Liver (tissue), 9 donors: ENCODE data around the gene RLBP1. TPM values are rescaled to one million over a fixed set of nuclear protein-coding genes. Genes with fewer than 3 reads are reported as not detected.

ENCODE experiments used
- DNase-seq: peaks from one replicate; pipeline ENCODE4 v3.0.0-alpha.2; 2017; ENCODE audit warnings: low spot score
- H3K27ac ChIP-seq, 2 donors: one replicate each; pipeline ENCODE4 v1.7.0; 2013; ENCODE audit warnings: inconsistent platforms in 2 of 2, low read length in 2 of 2, control low read depth in 1 of 2, low read depth in 1 of 2, mild to moderate bottlenecking in 1 of 2
- H3K27me3 ChIP-seq, 4 donors: one replicate each; pipeline versions ENCODE4 v1.6.1 to v1.7.0; 2013; ENCODE audit warnings: low read length in 3 of 4, inconsistent platforms in 1 of 4, mild to moderate bottlenecking in 1 of 4, moderate library complexity in 1 of 4; ENCODE audit not compliant: control insufficient read depth in 4 of 4, insufficient read depth in 4 of 4
- H3K36me3 ChIP-seq, 4 donors: one replicate each; pipeline versions ENCODE4 v1.6.1 to v1.7.0; 2013; ENCODE audit warnings: low read length in 3 of 4, mild to moderate bottlenecking in 3 of 4, low read depth in 1 of 4, moderate library complexity in 1 of 4; ENCODE audit not compliant: control insufficient read depth in 4 of 4, insufficient read depth in 3 of 4
- H3K4me1 ChIP-seq, 4 donors: one replicate each; pipeline versions ENCODE4 v1.6.1 to v1.7.0; 2013; ENCODE audit warnings: low read length in 3 of 4, mild to moderate bottlenecking in 3 of 4, moderate library complexity in 1 of 4; ENCODE audit not compliant: control insufficient read depth in 4 of 4, insufficient read depth in 4 of 4
- H3K4me3 ChIP-seq, 3 donors: one replicate each; pipeline versions ENCODE4 v1.6.1 to v1.7.0; 2013; ENCODE audit warnings: low read length in 3 of 3, control low read depth in 1 of 3, low read depth in 1 of 3, mild to moderate bottlenecking in 1 of 3
- H3K9ac ChIP-seq, 2 donors: one replicate each; pipeline ENCODE4 v1.7.0; 2013; ENCODE audit warnings: low read length in 2 of 2, mild to moderate bottlenecking in 2 of 2, moderate library complexity in 2 of 2, control low read depth in 1 of 2, low read depth in 1 of 2
- H3K9me3 ChIP-seq, 4 donors: one replicate each; pipeline versions ENCODE4 v1.6.1 to v1.7.0; 2013; ENCODE audit warnings: low read length in 3 of 4; ENCODE audit not compliant: control insufficient read depth in 4 of 4
- EGR1 ChIP-seq, 2 donors: IDR thresholded peaks; 2 replicates each; pipeline ENCODE4 v1.6.1; 2016 to 2018; ENCODE audit warnings: antibody characterized with exemption in 2 of 2, low read depth in 2 of 2
- GABPA ChIP-seq, 2 donors: IDR thresholded peaks in 1 of 2; conservative IDR thresholded peaks in 1 of 2; 2 replicates each; pipeline ENCODE4 v1.6.1; 2016; ENCODE audit warnings: antibody characterized with exemption in 2 of 2, mild to moderate bottlenecking in 1 of 2, moderate library complexity in 1 of 2
- HNF4A ChIP-seq, 2 donors: conservative IDR thresholded peaks; 2 replicates each; pipeline ENCODE4 v1.6.1; 2016; ENCODE audit warnings: antibody characterized with exemption in 2 of 2, mild to moderate bottlenecking in 2 of 2
- HNF4G ChIP-seq: IDR thresholded peaks from 2 replicates; pipeline ENCODE4 v1.6.1; 2016; ENCODE audit warnings: antibody characterized with exemption
- JUND ChIP-seq, 2 donors: IDR thresholded peaks; 2 replicates each; pipeline ENCODE4 v1.6.1; 2016; ENCODE audit warnings: antibody characterized with exemption in 2 of 2
- RAD21 ChIP-seq, 2 donors: IDR thresholded peaks; 2 replicates each; pipeline ENCODE4 v1.6.1; 2016; ENCODE audit warnings: antibody characterized with exemption in 2 of 2, mild to moderate bottlenecking in 2 of 2
- RXRA ChIP-seq, 2 donors: IDR thresholded peaks; 2 replicates each; pipeline ENCODE4 v1.6.1; 2017 to 2018; ENCODE audit warnings: antibody characterized with exemption in 2 of 2, mild to moderate bottlenecking in 1 of 2
- SP1 ChIP-seq: IDR thresholded peaks from 2 replicates; pipeline ENCODE4 v1.6.1; 2018; ENCODE audit warnings: antibody characterized with exemption, mild to moderate bottlenecking
- TAF1 ChIP-seq: conservative IDR thresholded peaks from 2 replicates; pipeline ENCODE4 v1.6.1; 2016; ENCODE audit warnings: antibody characterized with exemption, mild to moderate bottlenecking
- YY1 ChIP-seq: IDR thresholded peaks from 2 replicates; pipeline ENCODE4 v1.6.1; 2016; ENCODE audit warnings: antibody characterized with exemption, mild to moderate bottlenecking
- WGBS: extraction: QIAGEN DNeasy Blood & Tissue Kit; methylation state at CpG from one replicate; pipeline ENCODE4 v1.1.7; 2013; 5-methylcytosine and 5-hydroxymethylcytosine counted together
- polyA plus RNA-seq, 2 donors: library from polyadenylated mRNA; stranded (reverse) in 1 of 2; unstranded in 1 of 2; fragments of 200-250 nt in 1 of 2; fragments of >200 nt in 1 of 2; fragmentation: Nextera tagmentation in 1 of 2; extraction: Ambion mirVana in 1 of 2; gene quantifications; one replicate each; pipeline versions ENCODE4 v1.2.1 to v1.2.3, GENCODE V29; 2013 to 2015
- total RNA-seq, 2 donors: library from RNA; depleted of rRNA; stranded (reverse); fragments of >200 nt; gene quantifications; one replicate each; pipeline ENCODE4 v1.2.3, GENCODE V29; 2014
- TF ChIP-seq, protein P1 (sequence below): IDR thresholded peaks from 2 replicates; pipeline ENCODE4 v1.6.1; 2016; ENCODE audit warnings: antibody characterized with exemption
- TF ChIP-seq, protein P2 (sequence below): IDR thresholded peaks from 2 replicates; pipeline ENCODE4 v1.6.1; 2016; ENCODE audit warnings: antibody characterized with exemption
- TF ChIP-seq, protein P3 (sequence below): IDR thresholded peaks from 2 replicates; pipeline ENCODE4 v1.6.1; 2016; ENCODE audit warnings: antibody characterized with exemption, mild to moderate bottlenecking
- TF ChIP-seq, protein P4 (sequence below): IDR thresholded peaks from 2 replicates; pipeline ENCODE4 v1.6.1; 2016; ENCODE audit warnings: antibody characterized with exemption
- TF ChIP-seq, protein P5 (sequence below): fragments of 150-350 bp; IDR thresholded peaks from 2 replicates; pipeline ENCODE4 v1.5.1; 2017; ENCODE audit warnings: improper control_type of control experiment, low read depth, low read length; ENCODE audit not compliant: missing input control
- donor health status: healthy.
- donor health status: healthy.
- donor health status: healthy.
- donor health status: healthy.
- donor health status: healthy.

Gene RLBP1
- total and polyA plus RNA-seq, 4 donors, result 0.17 TPM; not detected in 3

DNA sequence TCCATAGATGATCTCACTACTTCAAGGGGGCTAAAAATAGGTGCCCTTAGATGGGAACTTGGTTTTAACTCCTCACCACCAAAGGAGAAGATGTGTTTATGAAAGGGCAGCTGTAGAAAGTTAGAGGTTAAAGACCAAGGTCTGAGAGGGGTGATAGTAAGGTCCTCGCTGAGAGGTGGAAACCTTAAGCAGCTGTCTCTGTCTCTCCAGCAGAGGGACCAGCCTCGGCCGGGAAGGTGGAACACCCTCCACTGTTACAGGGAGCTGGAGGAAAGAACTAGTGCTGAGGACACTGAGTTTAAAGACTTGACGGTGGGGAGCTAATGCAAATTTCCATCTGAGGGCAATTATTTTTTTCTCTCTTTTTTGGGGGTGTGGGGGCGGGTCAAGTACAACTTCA lies 8.9 kb upstream of the RLBP1 start:
- Histone ChIP-seq H3K27me3 (no peaks in the 10 kb centered on the region), H3K4me1 (no peaks in the 10 kb centered on the region), H3K36me3 (no peaks in the 10 kb centered on the region), H3K9me3 (no peaks in the 10 kb centered on the region), H3K4me3 (no peak overlapping the region), H3K27ac (no peak overlapping the region), H3K9ac (no peak overlapping the region)
- DNase-seq, result no peak
- TF ChIP-seq TAF1 (no peak), JUND (IDR thresholded peaks at IDR 0.05) (no peak), RAD21 (IDR thresholded peaks at IDR 0.05) (no peak), SP1 (no peak), YY1 (no peak), GABPA (IDR thresholded peaks at IDR 0.05 in 1 of 2, conservative IDR thresholded peaks at IDR 0.05 in 1 of 2) (no peak), HNF4A (conservative IDR thresholded peaks at IDR 0.05) (no peak), HNF4G (no peak), EGR1 (IDR thresholded peaks at IDR 0.05; ENCODE audit: low read depth in 2 of 2) (no peak), RXRA (IDR thresholded peaks at IDR 0.05) (no peak)
- TF ChIP-seq, protein P1, sequence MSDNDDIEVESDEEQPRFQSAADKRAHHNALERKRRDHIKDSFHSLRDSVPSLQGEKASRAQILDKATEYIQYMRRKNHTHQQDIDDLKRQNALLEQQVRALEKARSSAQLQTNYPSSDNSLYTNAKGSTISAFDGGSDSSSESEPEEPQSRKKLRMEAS, result no peak
- TF ChIP-seq, protein P2, sequence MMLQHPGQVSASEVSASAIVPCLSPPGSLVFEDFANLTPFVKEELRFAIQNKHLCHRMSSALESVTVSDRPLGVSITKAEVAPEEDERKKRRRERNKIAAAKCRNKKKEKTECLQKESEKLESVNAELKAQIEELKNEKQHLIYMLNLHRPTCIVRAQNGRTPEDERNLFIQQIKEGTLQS, result no peak
- TF ChIP-seq, protein P3, sequence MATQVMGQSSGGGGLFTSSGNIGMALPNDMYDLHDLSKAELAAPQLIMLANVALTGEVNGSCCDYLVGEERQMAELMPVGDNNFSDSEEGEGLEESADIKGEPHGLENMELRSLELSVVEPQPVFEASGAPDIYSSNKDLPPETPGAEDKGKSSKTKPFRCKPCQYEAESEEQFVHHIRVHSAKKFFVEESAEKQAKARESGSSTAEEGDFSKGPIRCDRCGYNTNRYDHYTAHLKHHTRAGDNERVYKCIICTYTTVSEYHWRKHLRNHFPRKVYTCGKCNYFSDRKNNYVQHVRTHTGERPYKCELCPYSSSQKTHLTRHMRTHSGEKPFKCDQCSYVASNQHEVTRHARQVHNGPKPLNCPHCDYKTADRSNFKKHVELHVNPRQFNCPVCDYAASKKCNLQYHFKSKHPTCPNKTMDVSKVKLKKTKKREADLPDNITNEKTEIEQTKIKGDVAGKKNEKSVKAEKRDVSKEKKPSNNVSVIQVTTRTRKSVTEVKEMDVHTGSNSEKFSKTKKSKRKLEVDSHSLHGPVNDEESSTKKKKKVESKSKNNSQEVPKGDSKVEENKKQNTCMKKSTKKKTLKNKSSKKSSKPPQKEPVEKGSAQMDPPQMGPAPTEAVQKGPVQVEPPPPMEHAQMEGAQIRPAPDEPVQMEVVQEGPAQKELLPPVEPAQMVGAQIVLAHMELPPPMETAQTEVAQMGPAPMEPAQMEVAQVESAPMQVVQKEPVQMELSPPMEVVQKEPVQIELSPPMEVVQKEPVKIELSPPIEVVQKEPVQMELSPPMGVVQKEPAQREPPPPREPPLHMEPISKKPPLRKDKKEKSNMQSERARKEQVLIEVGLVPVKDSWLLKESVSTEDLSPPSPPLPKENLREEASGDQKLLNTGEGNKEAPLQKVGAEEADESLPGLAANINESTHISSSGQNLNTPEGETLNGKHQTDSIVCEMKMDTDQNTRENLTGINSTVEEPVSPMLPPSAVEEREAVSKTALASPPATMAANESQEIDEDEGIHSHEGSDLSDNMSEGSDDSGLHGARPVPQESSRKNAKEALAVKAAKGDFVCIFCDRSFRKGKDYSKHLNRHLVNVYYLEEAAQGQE, result no peak
- TF ChIP-seq, protein P4, sequence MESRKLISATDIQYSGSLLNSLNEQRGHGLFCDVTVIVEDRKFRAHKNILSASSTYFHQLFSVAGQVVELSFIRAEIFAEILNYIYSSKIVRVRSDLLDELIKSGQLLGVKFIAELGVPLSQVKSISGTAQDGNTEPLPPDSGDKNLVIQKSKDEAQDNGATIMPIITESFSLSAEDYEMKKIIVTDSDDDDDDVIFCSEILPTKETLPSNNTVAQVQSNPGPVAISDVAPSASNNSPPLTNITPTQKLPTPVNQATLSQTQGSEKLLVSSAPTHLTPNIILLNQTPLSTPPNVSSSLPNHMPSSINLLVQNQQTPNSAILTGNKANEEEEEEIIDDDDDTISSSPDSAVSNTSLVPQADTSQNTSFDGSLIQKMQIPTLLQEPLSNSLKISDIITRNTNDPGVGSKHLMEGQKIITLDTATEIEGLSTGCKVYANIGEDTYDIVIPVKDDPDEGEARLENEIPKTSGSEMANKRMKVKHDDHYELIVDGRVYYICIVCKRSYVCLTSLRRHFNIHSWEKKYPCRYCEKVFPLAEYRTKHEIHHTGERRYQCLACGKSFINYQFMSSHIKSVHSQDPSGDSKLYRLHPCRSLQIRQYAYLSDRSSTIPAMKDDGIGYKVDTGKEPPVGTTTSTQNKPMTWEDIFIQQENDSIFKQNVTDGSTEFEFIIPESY, result no peak
- TF ChIP-seq, protein P5, sequence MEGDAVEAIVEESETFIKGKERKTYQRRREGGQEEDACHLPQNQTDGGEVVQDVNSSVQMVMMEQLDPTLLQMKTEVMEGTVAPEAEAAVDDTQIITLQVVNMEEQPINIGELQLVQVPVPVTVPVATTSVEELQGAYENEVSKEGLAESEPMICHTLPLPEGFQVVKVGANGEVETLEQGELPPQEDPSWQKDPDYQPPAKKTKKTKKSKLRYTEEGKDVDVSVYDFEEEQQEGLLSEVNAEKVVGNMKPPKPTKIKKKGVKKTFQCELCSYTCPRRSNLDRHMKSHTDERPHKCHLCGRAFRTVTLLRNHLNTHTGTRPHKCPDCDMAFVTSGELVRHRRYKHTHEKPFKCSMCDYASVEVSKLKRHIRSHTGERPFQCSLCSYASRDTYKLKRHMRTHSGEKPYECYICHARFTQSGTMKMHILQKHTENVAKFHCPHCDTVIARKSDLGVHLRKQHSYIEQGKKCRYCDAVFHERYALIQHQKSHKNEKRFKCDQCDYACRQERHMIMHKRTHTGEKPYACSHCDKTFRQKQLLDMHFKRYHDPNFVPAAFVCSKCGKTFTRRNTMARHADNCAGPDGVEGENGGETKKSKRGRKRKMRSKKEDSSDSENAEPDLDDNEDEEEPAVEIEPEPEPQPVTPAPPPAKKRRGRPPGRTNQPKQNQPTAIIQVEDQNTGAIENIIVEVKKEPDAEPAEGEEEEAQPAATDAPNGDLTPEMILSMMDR, result no peak
- WGBS, result 54% methylated on average over 5 of the region's 5 CpGs

DNA sequence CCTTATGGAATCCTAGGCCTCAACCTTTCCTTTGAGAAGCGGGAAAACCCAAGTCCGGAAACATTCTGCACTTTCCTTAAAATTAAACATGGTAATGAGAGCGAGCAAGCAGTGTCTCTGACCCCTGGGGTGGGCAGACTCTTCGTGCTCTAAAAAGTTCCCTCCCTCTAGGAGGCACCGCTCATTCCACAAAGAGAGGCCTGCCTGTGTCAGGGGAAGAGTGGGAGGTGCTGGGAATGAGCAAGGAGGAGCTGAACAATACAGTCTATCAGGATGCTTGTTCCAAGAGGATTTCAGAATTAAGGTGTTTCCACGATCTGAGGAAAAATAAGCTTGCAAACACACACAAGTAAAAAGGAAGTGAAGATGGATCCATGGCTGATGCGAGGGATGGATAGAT lies 6.0 kb upstream of the RLBP1 start:
- Histone ChIP-seq H3K27ac (no peak overlapping the region), H3K4me1 (no peaks in the 10 kb centered on the region), H3K36me3 (no peaks in the 10 kb centered on the region), H3K9me3 (no peaks in the 10 kb centered on the region), H3K4me3 (no peak overlapping the region), H3K27me3 (no peaks in the 10 kb centered on the region), H3K9ac (no peak overlapping the region)
- no peak for TF ChIP-seq RAD21 (IDR thresholded peaks at IDR 0.05)
- WGBS, result 86% methylated on average over 7 of the region's 7 CpGs
- DNase-seq, result no peak
